Endometrial microvascular endothelial cells (primary cell): ENCODE measurements around the gene STN1. TPM values are rescaled to one million over a fixed set of nuclear protein-coding genes. Genes with fewer than 3 reads are reported as not detected.

Experiments used
- in situ Hi-C: cut with HindIII; loops from 2 replicates; pipeline ENCODE4 v1.10.0; 2017; ENCODE audit warnings: low sequenced_read_pairs, low pct_unique_long_range_greater_than_20kb; ENCODE audit errors: inconsistent ontology term
- total RNA-seq: library from RNA; depleted of rRNA; stranded (reverse); fragments of >200 nt; gene quantifications from one replicate; pipeline ENCODE4 v1.2.3, GENCODE V29; 2015; ENCODE audit errors: inconsistent ontology term

STN1 gene
- total RNA-seq, 1 donor from 2014 or later: 40.7 TPM

DNA sequence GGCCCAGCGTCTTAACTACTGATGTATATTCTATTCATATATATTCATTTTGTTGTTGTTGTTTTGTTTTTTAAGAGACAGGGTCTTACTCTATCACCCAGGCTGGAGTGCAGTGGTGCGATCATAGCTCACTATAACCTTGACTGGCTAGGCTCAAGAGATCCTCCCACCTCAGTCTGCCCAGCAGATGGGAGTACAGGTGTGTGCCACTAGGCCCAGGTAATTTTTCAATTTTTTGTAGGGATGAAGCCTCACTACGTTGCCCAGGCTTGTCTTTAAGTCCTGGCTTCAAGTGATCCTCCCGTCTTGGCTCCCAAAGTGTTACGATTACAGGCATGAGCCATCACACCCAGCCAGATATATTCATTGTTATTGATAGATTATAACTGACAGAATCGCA, 12.9 kb upstream of the STN1 start:
- in situ Hi-C loops: no loop called here

DNA sequence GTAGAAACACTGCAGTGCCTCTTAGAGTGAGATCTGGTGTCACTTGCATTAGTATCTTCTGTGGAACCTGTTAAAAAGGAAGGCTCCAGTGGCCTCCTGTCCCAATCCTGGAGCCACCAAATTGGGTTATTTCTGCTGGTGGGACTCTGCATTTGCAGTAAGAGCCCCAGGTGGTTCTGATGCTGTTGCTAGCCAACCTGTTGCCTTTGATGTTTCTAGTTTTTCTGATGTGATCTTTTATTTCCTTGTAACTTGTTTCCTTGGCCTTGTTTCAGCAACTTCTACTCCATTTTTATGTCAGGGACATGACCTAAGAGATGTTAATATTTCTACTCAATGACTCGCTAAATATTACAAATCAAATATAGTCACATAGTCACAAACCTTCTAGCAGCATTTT, 12.5 kb upstream of the STN1 start:
- in situ Hi-C loops: no loop called here

- in situ Hi-C loops: no loop called here
Measured at GRCh38 chr10:103929381-103929921, 11.5 kb upstream of the STN1 start.

- in situ Hi-C loops: no loop called here
Measured at GRCh38 chr10:103928784-103929183, 10.8 kb upstream of the STN1 start.

DNA sequence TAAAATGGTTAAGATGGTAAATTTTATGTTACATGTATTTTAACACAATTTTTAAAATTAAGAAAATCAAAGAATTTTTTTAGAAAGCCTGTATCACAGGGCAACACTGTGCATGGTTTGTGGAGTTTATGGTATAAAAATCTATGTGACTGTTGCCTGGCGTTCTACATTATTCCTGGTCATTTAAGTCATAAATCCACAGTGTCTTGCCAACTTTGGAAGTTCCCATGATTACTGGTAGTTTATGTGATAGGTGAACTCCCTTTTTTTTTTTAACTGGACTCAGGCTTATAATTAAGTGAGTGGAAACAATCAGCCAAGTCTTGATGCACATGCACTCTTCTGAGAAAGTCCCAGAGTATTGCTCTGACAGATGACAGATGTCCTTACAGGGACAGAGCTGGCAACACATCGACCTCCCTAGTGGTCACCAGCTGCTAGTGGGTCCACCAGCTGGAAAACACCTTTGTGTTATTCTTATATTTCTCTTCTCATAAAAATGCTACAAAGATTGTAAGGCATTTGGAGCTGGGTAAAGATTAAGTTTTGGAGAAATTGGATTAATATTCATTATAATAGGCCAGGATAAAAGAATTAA, 8.8 kb upstream of the STN1 start:
- in situ Hi-C loops: no loop called here

- in situ Hi-C loops: no loop called here
Measured at GRCh38 chr10:103925591-103925990, 7.6 kb upstream of the STN1 start.

- in situ Hi-C loops: no loop called here
Measured at GRCh38 chr10:103923502-103923901, 5.5 kb upstream of the STN1 start.

DNA sequence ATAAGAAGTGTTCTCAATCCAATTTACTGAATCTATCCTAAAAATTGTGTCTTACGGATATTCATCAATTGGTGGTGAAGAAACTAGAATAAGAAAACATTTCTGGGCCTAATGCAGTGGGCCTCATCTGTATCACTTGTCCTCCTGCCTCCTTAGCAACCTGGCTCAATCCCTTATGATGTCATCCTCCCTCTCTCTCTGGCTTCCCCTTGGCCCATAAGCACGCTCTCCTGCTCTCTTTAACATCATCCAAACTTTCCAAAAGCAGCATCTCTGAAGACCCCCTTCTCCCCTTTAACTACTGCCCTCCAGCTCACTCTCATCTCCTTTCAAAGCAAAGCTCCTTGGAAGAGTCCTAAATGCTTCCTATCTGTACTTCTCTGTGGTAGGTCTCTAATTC, 4.7 kb upstream of the STN1 start:
- in situ Hi-C loops: no loop called here

DNA sequence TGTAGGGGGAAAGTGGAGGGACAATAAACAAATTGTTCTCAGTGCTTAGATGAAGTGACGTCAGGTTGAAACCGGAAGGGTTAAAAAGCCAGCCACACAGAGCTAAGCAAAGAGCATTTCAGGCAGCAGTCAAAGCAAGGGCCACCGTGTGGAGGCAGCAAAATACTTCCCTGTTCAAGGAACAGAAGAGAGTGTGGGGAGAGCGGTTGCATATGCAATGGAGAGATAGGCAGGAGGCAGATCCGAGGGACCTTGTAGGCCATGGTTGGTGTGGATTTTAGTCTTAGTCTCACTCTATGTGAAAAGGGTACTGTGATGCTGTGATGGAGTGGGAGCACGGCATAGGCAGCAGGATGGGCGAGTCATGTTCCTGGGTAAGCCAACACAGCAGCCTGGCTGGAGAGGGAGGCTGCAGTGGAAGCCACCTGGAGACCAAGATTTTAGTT, 3.8 kb upstream of the STN1 start:
- in situ Hi-C loops: no loop called here

GRCh38 chr10:103921248-103921647, 3.3 kb upstream of the STN1 start:
- in situ Hi-C loops: no loop called here

DNA sequence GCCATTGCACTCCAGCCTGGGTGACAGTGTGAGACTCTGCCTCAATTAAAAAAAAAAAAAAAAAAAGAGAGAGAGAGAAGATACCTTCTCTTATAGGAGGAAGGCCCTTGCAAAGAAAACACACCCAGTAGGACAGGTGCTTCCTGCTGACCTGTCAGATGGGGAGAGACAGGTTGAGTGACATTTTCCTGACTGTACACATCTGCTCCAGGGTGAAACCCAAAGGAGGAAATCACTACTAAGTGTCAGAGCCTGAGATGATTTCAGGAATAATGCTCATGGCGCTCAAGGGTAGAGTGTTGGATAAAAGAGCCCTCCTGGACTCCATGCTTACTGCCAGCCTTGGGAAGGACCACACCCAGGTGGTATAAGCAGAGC, 1.7 kb upstream of the STN1 start:
- in situ Hi-C loops: no loop called here

DNA sequence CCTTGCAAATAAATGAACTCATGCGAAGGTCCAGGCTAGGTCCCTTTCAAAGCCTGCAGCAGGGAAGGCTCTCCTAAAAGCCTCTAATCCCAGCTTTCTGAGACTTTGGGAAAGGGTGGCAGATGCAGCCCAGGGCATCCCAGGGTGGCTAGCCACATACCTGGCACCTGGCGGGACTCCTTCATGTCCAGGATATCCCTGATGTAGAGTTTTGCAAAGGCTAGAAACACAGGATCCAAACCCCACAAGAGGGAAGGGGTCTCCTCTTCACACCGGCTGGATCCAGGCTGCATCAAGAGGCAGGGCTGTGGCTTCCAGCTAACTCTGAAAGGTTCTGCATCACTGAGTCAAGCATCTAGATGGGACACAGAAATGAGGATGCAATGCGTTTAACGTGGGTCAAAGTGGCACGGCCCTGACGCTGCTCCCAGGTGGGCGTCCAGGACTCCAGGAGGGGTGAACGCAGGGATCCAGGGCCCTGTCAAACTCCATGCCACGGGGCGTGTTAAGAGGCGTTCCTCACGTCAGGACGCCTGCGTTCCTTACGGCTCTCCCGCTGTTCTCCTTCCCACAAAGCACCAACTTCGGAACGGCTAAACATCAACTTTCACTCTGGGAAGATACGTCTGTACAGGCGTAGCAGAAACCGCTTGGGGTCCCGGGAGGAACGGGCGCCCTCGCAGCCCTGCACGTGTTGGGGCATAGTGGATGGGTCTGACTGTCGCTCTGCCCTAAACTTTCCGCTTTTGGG, 507 bp downstream of the STN1 start:
- in situ Hi-C loops: no loop called here

DNA sequence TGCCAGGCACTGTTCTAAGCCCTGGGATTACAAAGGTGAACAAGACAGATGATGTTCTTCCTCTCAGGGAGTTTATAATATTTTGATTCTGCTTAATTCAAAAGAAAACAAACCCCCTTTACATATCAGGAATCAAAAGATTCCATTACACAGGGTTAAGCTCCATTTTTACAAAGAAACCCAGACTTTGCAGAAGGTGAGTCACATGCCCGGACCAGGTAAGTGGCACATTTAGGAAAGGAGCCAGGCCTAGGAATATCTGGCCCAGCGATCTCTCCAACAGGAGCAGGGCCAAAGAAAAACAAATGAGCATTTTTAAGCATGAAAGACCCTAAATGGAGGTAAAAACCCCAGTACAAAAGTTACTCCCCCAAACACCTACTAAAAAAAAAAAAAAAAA, 1.1 kb downstream of the STN1 start:
- in situ Hi-C loops: no loop called here

DNA sequence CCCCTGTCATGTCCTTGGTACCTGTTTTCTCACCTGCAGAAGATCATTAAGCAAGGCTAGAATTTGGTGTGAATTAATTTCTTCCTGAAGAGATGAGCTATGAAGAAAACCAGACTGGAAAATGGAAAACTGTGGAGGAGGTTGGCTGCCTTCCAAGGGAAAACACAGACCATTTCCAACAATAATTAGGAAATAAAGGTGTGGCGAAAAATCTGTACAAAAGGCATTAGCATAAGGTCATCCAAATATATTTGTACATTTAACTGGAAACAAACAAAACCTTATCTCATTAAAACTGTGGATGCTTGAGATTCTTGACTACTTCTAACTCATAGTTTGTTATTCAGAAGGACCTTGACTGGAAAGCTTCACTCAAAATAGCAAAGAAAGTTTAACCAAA, 1.7 kb downstream of the STN1 start:
- in situ Hi-C loops: no loop called here

- in situ Hi-C loops: no loop called here
Measured at GRCh38 chr10:103915796-103916195, 2.2 kb downstream of the STN1 start.

- in situ Hi-C loops: no loop called here
Measured at GRCh38 chr10:103912759-103913158, 5.2 kb downstream of the STN1 start.

DNA sequence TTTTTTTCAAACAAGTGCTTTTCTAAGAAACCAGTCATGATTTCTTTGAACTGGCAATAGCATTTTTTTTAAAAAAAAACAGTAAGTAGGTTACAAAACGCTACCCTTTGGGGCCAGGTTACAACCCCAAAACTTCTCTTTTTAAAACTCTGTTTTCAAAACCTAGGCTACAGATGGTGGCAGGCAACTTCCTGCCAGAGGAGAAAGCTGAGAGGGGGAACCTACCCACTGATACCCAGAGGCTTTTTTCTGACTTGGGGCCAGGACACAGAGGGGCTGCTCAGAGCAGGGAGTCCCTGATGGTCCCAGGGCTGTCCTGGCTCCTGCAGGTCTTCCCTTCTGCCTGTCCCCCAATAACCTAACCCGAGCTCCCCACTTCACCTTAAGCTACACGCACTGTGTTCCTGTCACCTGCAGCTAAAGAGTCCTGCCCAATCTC, 6.9 kb downstream of the STN1 start:
- in situ Hi-C loops: no loop called here

DNA sequence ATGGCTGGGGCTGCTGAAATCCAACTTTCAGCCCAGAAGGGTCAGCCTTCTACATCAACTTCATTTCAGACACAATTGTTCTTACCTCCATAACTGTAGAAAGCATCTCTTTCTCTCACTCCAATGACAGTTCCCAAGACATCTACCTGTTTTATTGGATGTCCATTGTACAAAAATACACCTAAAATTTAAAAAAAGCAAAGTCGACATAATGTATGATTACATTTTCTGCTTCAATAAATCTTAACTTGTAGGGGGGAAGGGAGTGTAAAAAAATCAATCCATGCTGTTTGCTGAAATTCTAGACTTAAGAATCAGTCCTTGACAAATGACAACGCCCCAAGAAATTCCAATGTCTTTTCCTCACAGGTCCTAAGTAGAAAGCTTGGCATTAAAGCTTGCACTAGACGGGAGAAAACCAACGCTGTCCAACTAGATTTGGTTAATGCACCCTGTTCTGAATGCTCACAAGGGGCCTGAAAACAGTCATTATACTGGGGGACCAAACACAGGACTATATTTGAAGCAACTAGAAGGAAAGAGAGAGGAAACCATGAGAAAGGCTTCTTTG, 7.5 kb downstream of the STN1 start:
- in situ Hi-C loops: no loop called here

GRCh38 chr10:103905441-103905840, 12.5 kb downstream of the STN1 start:
- in situ Hi-C loops: no loop called here

DNA sequence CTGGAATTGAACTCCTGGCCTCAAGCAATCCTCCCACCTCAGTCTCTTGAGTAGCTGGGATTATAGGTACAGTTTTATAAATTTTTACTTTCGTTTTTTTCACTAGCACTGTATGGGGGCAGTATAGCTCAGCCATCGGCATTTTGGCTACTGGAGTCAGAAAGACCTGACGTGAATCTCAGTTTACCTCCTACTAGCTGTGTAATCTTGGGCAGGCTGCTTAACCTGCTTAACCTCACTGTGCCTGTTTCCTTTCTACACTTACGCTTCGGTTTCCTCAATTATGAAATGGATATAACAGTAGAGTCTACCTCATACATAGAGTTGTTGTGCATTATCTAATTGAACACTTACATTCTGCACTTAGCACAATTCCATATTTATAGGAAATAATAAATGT, 16.7 kb downstream of the STN1 start:
- in situ Hi-C loops: no loop called here
